HEK293 (cell line): Measurements from ENCODE around the gene BANF2.

Experiments
- CTCF ChIA-PET: fragments of 350-600 bp; formaldehyde crosslinking; extraction: SDS; loops from one replicate; lab custom pipeline; 2021; ENCODE audit warnings: antibody characterized with exemption; lab: Yijun Ruan, JAX
- POLR2A ChIA-PET: fragments of 300-600 bp; formaldehyde crosslinking; extraction: SDS; loops from one replicate; lab custom pipeline; 2020; ENCODE audit warnings: antibody characterized with exemption, inconsistent platforms; lab: Yijun Ruan, JAX
- H3K27ac ChIP-seq: fragments of 200-500 bp; sonication (Bioruptor generic); 2 replicates; pipeline ENCODE4 v1.5.1; 2014; ENCODE audit warnings: low read depth, low read length, control low read depth, inconsistent platforms; ENCODE audit errors: extremely low read depth
- H3K36me3 ChIP-seq, 2 experiments: fragments of 200-500 bp in 1 of 2; sonication (Bioruptor generic) in 1 of 2; 1 replicate in 1 of 2; 2 replicates in 1 of 2; pipeline ENCODE4 v1.5.1; 2014 to 2017; ENCODE audit warnings: inconsistent platforms in 2 of 2, low read length in 2 of 2; ENCODE audit not compliant: control insufficient read depth in 2 of 2, insufficient read depth in 1 of 2
- H3K4me1 ChIP-seq: fragments of 200-500 bp; sonication (Bioruptor generic); 2 replicates; pipeline ENCODE4 v1.5.1; 2014; ENCODE audit warnings: mild to moderate bottlenecking, low read length, inconsistent platforms; ENCODE audit not compliant: control insufficient read depth, insufficient read depth
- H3K4me3 ChIP-seq: 2 replicates; pipeline ENCODE4 v1.5.1; 2011; ENCODE audit warnings: low read depth, mild to moderate bottlenecking, control low read depth, low read length, moderate library complexity
- H3K9me3 ChIP-seq: fragments of 200-500 bp; sonication (Bioruptor generic); 2 replicates; pipeline ENCODE4 v1.5.1; 2014; ENCODE audit warnings: low read depth, low read length, inconsistent platforms; ENCODE audit not compliant: control insufficient read depth, insufficient read depth
- KLF10 ChIP-seq: fragments of 450-650 bp; IDR thresholded peaks from 2 replicates; pipeline ENCODE4 v1.5.1; 2018; ENCODE audit warnings: missing biosample characterization, mild to moderate bottlenecking, missing genetic modification characterization
- YY2 ChIP-seq: fragments of 450-650 bp; formaldehyde crosslinking; IDR thresholded peaks from 2 replicates; pipeline ENCODE4 v1.5.1; 2016; ENCODE audit warnings: missing biosample characterization, missing genetic modification characterization
- ZBTB20 ChIP-seq: fragments of 450-650 bp; formaldehyde crosslinking; IDR thresholded peaks from 2 replicates; pipeline ENCODE4 v1.5.1; 2016; ENCODE audit warnings: missing biosample characterization, missing genetic modification characterization
- ZNF155 ChIP-seq: fragments of 450-650 bp; formaldehyde crosslinking; IDR thresholded peaks from 2 replicates; pipeline ENCODE4 v1.5.1; 2016; ENCODE audit warnings: missing biosample characterization, missing genetic modification characterization
- ZNF157 ChIP-seq: fragments of 450-650 bp; formaldehyde crosslinking; IDR thresholded peaks from 2 replicates; pipeline ENCODE4 v1.5.1; 2016; ENCODE audit warnings: missing biosample characterization, missing genetic modification characterization
- ZNF16 ChIP-seq: fragments of 450-650 bp; formaldehyde crosslinking; IDR thresholded peaks from 2 replicates; pipeline ENCODE4 v1.5.1; 2016; ENCODE audit warnings: low read depth, missing biosample characterization, missing genetic modification characterization
- ZNF280D ChIP-seq: fragments of 450-650 bp; formaldehyde crosslinking; IDR thresholded peaks from 2 replicates; pipeline ENCODE4 v1.5.1; 2016; ENCODE audit warnings: missing biosample characterization, missing genetic modification characterization
- ZNF391 ChIP-seq: fragments of 450-650 bp; formaldehyde crosslinking; IDR thresholded peaks from 2 replicates; pipeline ENCODE4 v1.5.1; 2016; ENCODE audit warnings: low read depth, missing biosample characterization, missing genetic modification characterization, borderline replicate concordance
- ZNF416 ChIP-seq: fragments of 450-650 bp; formaldehyde crosslinking; IDR thresholded peaks from 2 replicates; pipeline ENCODE4 v1.5.1; 2016; ENCODE audit warnings: missing biosample characterization, missing genetic modification characterization
- ZNF449 ChIP-seq: fragments of 450-650 bp; formaldehyde crosslinking; IDR thresholded peaks from 2 replicates; pipeline ENCODE4 v1.5.1; 2017; ENCODE audit warnings: missing biosample characterization, mild to moderate bottlenecking, missing genetic modification characterization, moderate library complexity
- ZNF513 ChIP-seq: fragments of 450-650 bp; IDR thresholded peaks from 2 replicates; pipeline ENCODE4 v1.5.1; 2018; ENCODE audit warnings: missing biosample characterization, missing genetic modification characterization
- ZNF555 ChIP-seq: fragments of 450-650 bp; formaldehyde crosslinking; conservative IDR thresholded peaks from 2 replicates; pipeline ENCODE4 v1.5.1; 2017; ENCODE audit warnings: missing biosample characterization, mild to moderate bottlenecking, missing genetic modification characterization, inconsistent platforms
- ZNF776 ChIP-seq: fragments of 450-650 bp; formaldehyde crosslinking; IDR thresholded peaks from 2 replicates; pipeline ENCODE4 v1.5.0; 2017; ENCODE audit warnings: missing biosample characterization, missing genetic modification characterization, borderline replicate concordance

The BANF2 gene

GRCh38 chr20:17716331-17716730 is 16.6 kb downstream of the BANF2 start (continued):
- TF ChIP-seq ZNF513 (tag by site-specific recombination) (no peak), ZNF776 (no peak), ZNF555 (tag by site-specific recombination) (no peak), ZNF449 (no peak), ZNF391 (tag by site-specific recombination) (no peak), KLF10 (tag by site-specific recombination) (no peak), ZNF280D (tag by site-specific recombination) (no peak), ZBTB20 (tag by site-specific recombination) (no peak)

- Histone ChIP-seq H3K9me3 (no peaks in the 10 kb centered on the region), H3K36me3 (no peaks in the 10 kb centered on the region), H3K4me1 (no peaks in the 10 kb centered on the region), H3K27ac (no peak overlapping the region), H3K4me3 (no peak overlapping the region)
- ChIA-PET CTCF (no interaction called here), POLR2A (no interaction called here)
- TF ChIP-seq ZNF157 = no peak
- no peak for TF ChIP-seq ZNF16 (tag by site-specific recombination)
Measured at GRCh38 chr20:17720755-17721154, 21.0 kb downstream of the BANF2 start.

- Histone ChIP-seq H3K27ac (no peak overlapping the region), H3K9me3 (no peaks in the 10 kb centered on the region)
- POLR2A ChIA-PET = no interaction called here
- CTCF ChIA-PET = no interaction called here
- TF ChIP-seq ZNF416 (tag by site-specific recombination) (no peak), ZNF155 (tag by site-specific recombination) (no peak), KLF10 (tag by site-specific recombination) (no peak), ZNF157 (no peak), YY2 (tag by site-specific recombination) (no peak)
- TF ChIP-seq, all 188 proteins: peak for 0
- no peaks in the 10 kb centered on the region for H3K4me1 ChIP-seq
- no peak overlapping the region for H3K4me3 ChIP-seq
- no peaks in the 10 kb centered on the region for H3K36me3 ChIP-seq
Measured at GRCh38 chr20:17721802-17722486, 22.2 kb downstream of the BANF2 start.
